K562 (cell line): ENCODE results near the gene GNB5. TPM values are rescaled to one million over a fixed set of nuclear protein-coding genes. Genes with fewer than 3 reads are reported as not detected.

ENCODE experiments used
- ATAC-seq: fragments of 200-7000 bp; cut with Tn5 transposase; 3 replicates; pipeline ENCODE4 v1.9.1; 2020; ENCODE audit warnings: moderate library complexity
- BruUV-seq: library from RNA; stranded (reverse); fragments of 400-500 nt; replicated peaks from 2 replicates; lab custom pipeline; 2021; lab: Mats Ljungman, UMichigan
- CTCF ChIA-PET: fragments of 300-600 bp; formaldehyde crosslinking; extraction: SDS; loops from one replicate; lab custom pipeline; 2021; ENCODE audit warnings: low intra/inter-chr PET ratio; lab: Yijun Ruan, JAX
- POLR2A ChIA-PET: fragments of 300-600, 350-650 bp; sonication (Branson Sonifier 250); formaldehyde crosslinking; extraction: SDS; loops from one replicate; lab custom pipeline; 2021; ENCODE audit warnings: antibody characterized with exemption, inconsistent platforms; lab: Yijun Ruan, JAX
- DNase-seq, 4 experiments: peaks; one replicate each; pipeline versions ENCODE4 v3.0.0 to v3.0.0-alpha.2; 2011 to 2018; ENCODE audit warnings: low spot score in 3 of 4, mixed read lengths in 3 of 4; ENCODE audit errors: extremely low read depth in 1 of 4
- FAIRE-seq: peaks from 2 replicates; lab custom pipeline; 2011; peaks lifted over from hg19 to GRCh38; lab: Jason Lieb, UNC
- H2AFZ ChIP-seq: 2 replicates; pipeline ENCODE4 v1.6.0; 2011; ENCODE audit warnings: low read depth, low read length, control low read depth, inconsistent platforms
- H3K27ac ChIP-seq: fragments of 200-600 bp; 3 replicates; pipeline ENCODE4 v1.8.0; 2011; ENCODE audit warnings: low read depth, mild to moderate bottlenecking, control low read depth, inconsistent platforms, low read length, moderate library complexity, mixed read lengths; ENCODE audit errors: extremely low read depth
- H3K27me3 ChIP-seq, 2 experiments: fragments of 300-600 bp in 1 of 2; 2 replicates in 1 of 2; 3 replicates in 1 of 2; pipeline versions ENCODE4 v1.6.0 to v1.8.0; 2011; ENCODE audit warnings: inconsistent platforms in 2 of 2, low read length in 2 of 2, mild to moderate bottlenecking in 1 of 2, mixed read lengths in 1 of 2, moderate library complexity in 1 of 2; ENCODE audit not compliant: control insufficient read depth in 2 of 2, insufficient read depth in 2 of 2
- H3K36me3 ChIP-seq: fragments of 300-600 bp; 3 replicates; pipeline ENCODE4 v1.8.0; 2011; ENCODE audit warnings: mild to moderate bottlenecking, low read length, inconsistent platforms; ENCODE audit not compliant: control insufficient read depth, insufficient read depth
- H3K4me1 ChIP-seq, 2 experiments: fragments of 200-600 bp in 1 of 2; replicated peaks in 1 of 2; 2 replicates in 1 of 2; 3 replicates in 1 of 2; pipeline versions ENCODE4 v1.5.1 to v1.8.0; 2011; ENCODE audit warnings: inconsistent platforms in 2 of 2, low read length in 2 of 2, mild to moderate bottlenecking in 1 of 2, mixed read lengths in 1 of 2, moderate library complexity in 1 of 2; ENCODE audit not compliant: control insufficient read depth in 2 of 2, insufficient read depth in 2 of 2
- H3K4me2 ChIP-seq: 2 replicates; pipeline ENCODE4 v1.6.1; 2011; ENCODE audit warnings: low read length, control low read depth, inconsistent platforms, mixed read lengths; ENCODE audit not compliant: insufficient read depth
- H3K4me3 ChIP-seq: fragments of 200-600 bp; sonication (generic), shearing (Covaris generic); 2 replicates; pipeline ENCODE4 v1.5.1; 2016; ENCODE audit warnings: control low read depth, inconsistent platforms
- H3K79me2 ChIP-seq: fragments of 200-600 bp; 3 replicates; pipeline ENCODE4 v1.8.0; 2011; ENCODE audit warnings: low read length, inconsistent platforms; ENCODE audit not compliant: control insufficient read depth, insufficient read depth
- H3K9ac ChIP-seq, 2 experiments: 2 replicates each; pipeline versions ENCODE4 v1.6.0 to v1.6.1; 2011; ENCODE audit warnings: low read depth in 2 of 2, low read length in 2 of 2, control low read depth in 1 of 2, inconsistent platforms in 1 of 2, mild to moderate bottlenecking in 1 of 2, mixed read lengths in 1 of 2; ENCODE audit not compliant: insufficient read depth in 1 of 2
- H3K9me1 ChIP-seq: one replicate; pipeline ENCODE4 v1.6.0; 2011; ENCODE audit warnings: inconsistent platforms, mild to moderate bottlenecking, low read length, moderate library complexity; ENCODE audit not compliant: control insufficient read depth, insufficient read depth
- H3K9me3 ChIP-seq: replicated peaks from 2 replicates; pipeline ENCODE4 v1.5.1; 2011; ENCODE audit warnings: low read depth, low read length, inconsistent platforms; ENCODE audit not compliant: control insufficient read depth, insufficient read depth
- H4K20me1 ChIP-seq: replicated peaks from 2 replicates; pipeline ENCODE4 v1.6.1; 2011; ENCODE audit warnings: low read length, inconsistent platforms, mixed read lengths; ENCODE audit not compliant: control insufficient read depth, insufficient read depth
- FOXP1 ChIP-seq: sonication (generic); formaldehyde crosslinking; IDR thresholded peaks from 2 replicates; pipeline ENCODE4 v1.8.0; 2022; ENCODE audit warnings: mild to moderate bottlenecking, missing genetic modification reagents
- RAD51 ChIP-seq: fragments of 450-650 bp; IDR thresholded peaks from 2 replicates; pipeline ENCODE4 v1.7.1; 2016; ENCODE audit warnings: low read depth, mild to moderate bottlenecking, borderline replicate concordance
- RBM15 ChIP-seq: fragments of 200-400 bp; formaldehyde crosslinking; IDR thresholded peaks from 2 replicates; pipeline ENCODE4 v1.6.1; 2018; ENCODE audit warnings: mild to moderate bottlenecking, low read length, moderate library complexity; ENCODE audit not compliant: insufficient read depth
- SPI1 ChIP-seq: IDR thresholded peaks from 2 replicates; pipeline ENCODE4 v1.6.1; 2011; ENCODE audit warnings: low read depth, low read length, control low read depth, borderline replicate concordance
- USF2 ChIP-seq: sonication (generic); formaldehyde crosslinking; IDR thresholded peaks from 2 replicates; pipeline ENCODE4 v1.5.0; 2020; ENCODE audit warnings: missing genetic modification reagents
- WGBS: fragments of 100-300 bp; shearing (Covaris generic); methylation state at CpG from one replicate; pipeline ENCODE4 v1.1.6; 2016; ENCODE audit warnings: low coverage, mixed read lengths; ENCODE audit not compliant: insufficient coverage; ENCODE audit errors: missing lambda C conversion rate; 5-methylcytosine and 5-hydroxymethylcytosine counted together
- in situ Hi-C: fragments of 300-500 bp; cut with MboI; formaldehyde crosslinking; loops from 4 replicates; pipeline ENCODE4 v1.15.0; 2018; ENCODE audit warnings: inconsistent platforms, mixed read lengths
- intact Hi-C: fragments of 100-400 bp; cut with micrococcal nuclease; formaldehyde crosslinking; loops from 2 replicates; pipeline ENCODE4 v1.14.2; 2022
- polyA plus RNA-seq, 8 experiments: library from polyadenylated mRNA; depleted of rRNA in 4 of 8; stranded (reverse) in 5 of 8; unstranded in 3 of 8; fragments of >200 nt; fragmentation: Nextera tagmentation in 2 of 8; fragmentation: Illumina TruSeq in 1 of 8; extraction: Ambion mirVana in 2 of 8; extraction: Trizol in 1 of 8; gene quantifications; 2 replicates each; pipeline versions ENCODE4 v1.2.1 to v1.2.3, GENCODE V29; 2011 to 2014; ENCODE audit warnings: inconsistent platforms in 1 of 8, missing spikeins in 1 of 8
- total RNA-seq, 7 experiments: library from RNA; depleted of rRNA in 6 of 7; stranded (reverse); fragments of >200 nt in 6 of 7; fragmentation: Illumina TruSeq in 2 of 7; extraction: Trizol in 2 of 7; gene quantifications; 2 replicates each; pipeline versions ENCODE4 v1.2.1 to v1.2.3, GENCODE V29; 2011 to 2021; ENCODE audit warnings: low replicate concordance in 1 of 7
- TF ChIP-seq, protein P1 (sequence below): sonication (generic); formaldehyde crosslinking; IDR thresholded peaks from 2 replicates; pipeline ENCODE4 v1.8.0; 2022; ENCODE audit warnings: mild to moderate bottlenecking, missing genetic modification reagents

The GNB5 gene
- total and polyA plus RNA-seq, 9 of the 15 experiments (the other 6 are each of a cell fraction or from before 2014, with no cell fraction given) = 0.11 to 2.1 (median 0.77) TPM

DNA sequence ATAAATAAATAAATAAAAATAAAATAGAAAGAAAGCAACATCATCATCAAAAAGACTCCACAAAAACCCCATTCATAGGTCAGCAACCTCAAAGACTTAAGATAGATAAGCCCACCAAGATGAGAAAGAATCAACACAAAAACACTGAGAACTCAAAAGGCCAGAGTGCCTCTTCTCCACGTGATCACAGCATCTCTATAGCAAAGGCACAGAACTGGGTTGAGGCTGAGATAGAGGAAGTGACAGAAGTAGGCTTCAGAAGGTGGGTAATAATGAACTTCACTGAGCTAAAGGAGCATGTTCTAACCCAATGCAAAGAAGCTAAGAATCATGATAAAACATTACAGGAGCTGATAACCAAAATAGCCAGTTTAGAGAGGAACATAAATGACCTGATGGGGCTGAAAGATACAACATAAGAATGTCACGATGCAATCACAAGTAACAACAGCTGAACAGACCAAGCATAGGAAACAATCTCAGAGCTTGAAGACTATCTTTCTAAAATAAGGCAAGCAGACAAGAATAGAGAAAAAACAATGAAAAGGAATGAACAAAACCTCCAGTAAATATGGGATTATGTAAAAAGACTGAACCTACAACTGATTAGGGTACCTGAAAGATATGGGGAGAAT is 26.4 kb downstream of the GNB5 start:
- DNase-seq (no peak), ATAC-seq (no peak), FAIRE-seq (no peak)
- H3K27me3 ChIP-seq = peaks cover 22 to 25% of the 10 kb centered on the region in 2 experiments; a peak in 4 of 5 replicates
- H4K20me1 ChIP-seq = no peaks in the 10 kb centered on the region
- H3K4me2 ChIP-seq = no peak overlapping the region
- peaks cover 0 to 6% of the 10 kb centered on the region in 2 experiments; a peak in 1 of 5 replicates for H3K4me1 ChIP-seq
- no peaks in the 10 kb centered on the region for H3K36me3 ChIP-seq
- ChIA-PET CTCF (no interaction called here), POLR2A (interaction anchor here (0.6 kb wide), 1 partner anchor 409 kb away, joined by 3 read pairs; no protein-coding TSS in a partner anchor)
- peak; percentile 60 for TF ChIP-seq SPI1
- peak; percentile 63 for TF ChIP-seq USF2 (CRISPR knock-in tag)
- peak; percentile 48; the same call in 1 of the 2 replicates for TF ChIP-seq RAD51
- TF ChIP-seq, protein P1, sequence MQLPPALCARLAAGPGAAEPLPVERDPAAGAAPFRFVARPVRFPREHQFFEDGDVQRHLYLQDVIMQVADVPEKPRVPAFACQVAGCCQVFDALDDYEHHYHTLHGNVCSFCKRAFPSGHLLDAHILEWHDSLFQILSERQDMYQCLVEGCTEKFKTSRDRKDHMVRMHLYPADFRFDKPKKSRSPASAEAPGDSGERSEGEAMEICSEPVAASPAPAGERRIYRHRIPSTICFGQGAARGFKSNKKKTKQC (CRISPR knock-in tag) = no peak
- no peak for TF ChIP-seq FOXP1 (CRISPR knock-in tag)
- no peak for TF ChIP-seq RBM15
- no TSS peak for BruUV-seq
- H3K9me3 ChIP-seq = no peaks in the 10 kb centered on the region
- 0% methylated on average over 2 of the region's 2 CpGs for WGBS
- intact Hi-C loops = loop anchor here (5.0 kb wide), 1 partner anchor 63 kb away; no protein-coding TSS in a partner anchor
- H3K79me2 ChIP-seq = no peaks in the 10 kb centered on the region
- no peaks in the 10 kb centered on the region for H3K9me1 ChIP-seq
- no peak overlapping the region for H2AFZ ChIP-seq
- no peak overlapping the region for H3K9ac ChIP-seq
- no peak overlapping the region for H3K27ac ChIP-seq
- in situ Hi-C loops = no loop called here
- no peak overlapping the region for H3K4me3 ChIP-seq
